ENCODE results near the gene PCDHGA2.
A peak's percentile ranks its signal among the peaks of the same experiment; 100 is the strongest.
"Not testable (repeated sequence)": the region's sequence is repeated elsewhere in the genome, so short reads cannot be mapped to it uniquely, and the experiment has no call there.

PCDHGA2 gene

GRCh38 chr5:141374627-141375026 lies 36.1 kb downstream of the PCDHGA2 start:
- H3K27ac ChIP-seq (ENCODE audit: extremely low read depth, low read depth, low read length), result no peak overlapping the region
- ChIA-PET CTCF (interaction anchor here (0.6 to 3.3 kb wide), 15 partner anchors 13 to 1614 kb away, joined by 3 to 14 read pairs (median 4); partner anchors contain the start of genes PCDHB11, PCDHB15, PCDHGA11 and PCDHGA8), POLR2A (no interaction called here)
- no peaks in the 10 kb centered on the region for H3K4me1 ChIP-seq (ENCODE audit: control insufficient read depth, insufficient read depth, low read length)
- H3K36me3 ChIP-seq (ENCODE audit: control insufficient read depth in 2 of 2, insufficient read depth in 1 of 2, low read length in 2 of 2), result no peaks in the 10 kb centered on the region
- no peak overlapping the region for H3K4me3 ChIP-seq (ENCODE audit: low read depth, low read length)
- TF ChIP-seq ZNF670 (tag by site-specific recombination; IDR thresholded peaks at IDR 0.05; ENCODE audit: low read depth) (no peak), PATZ1 (tag by site-specific recombination; IDR thresholded peaks at IDR 0.05) (no peak), ZSCAN16 (tag by site-specific recombination; IDR thresholded peaks at IDR 0.05) (no peak), REPIN1 (tag by site-specific recombination; IDR thresholded peaks at IDR 0.05; ENCODE audit: low read depth) (no peak), ZNF354C (tag by site-specific recombination; IDR thresholded peaks at IDR 0.05; ENCODE audit: borderline replicate concordance, low read depth) (no peak), BCL6B (tag by site-specific recombination; IDR thresholded peaks at IDR 0.05) (no peak)
- H3K9me3 ChIP-seq (ENCODE audit: control insufficient read depth, insufficient read depth, low read depth, low read length), result no peaks in the 10 kb centered on the region; the same call in 1 of the 2 replicates

DNA sequence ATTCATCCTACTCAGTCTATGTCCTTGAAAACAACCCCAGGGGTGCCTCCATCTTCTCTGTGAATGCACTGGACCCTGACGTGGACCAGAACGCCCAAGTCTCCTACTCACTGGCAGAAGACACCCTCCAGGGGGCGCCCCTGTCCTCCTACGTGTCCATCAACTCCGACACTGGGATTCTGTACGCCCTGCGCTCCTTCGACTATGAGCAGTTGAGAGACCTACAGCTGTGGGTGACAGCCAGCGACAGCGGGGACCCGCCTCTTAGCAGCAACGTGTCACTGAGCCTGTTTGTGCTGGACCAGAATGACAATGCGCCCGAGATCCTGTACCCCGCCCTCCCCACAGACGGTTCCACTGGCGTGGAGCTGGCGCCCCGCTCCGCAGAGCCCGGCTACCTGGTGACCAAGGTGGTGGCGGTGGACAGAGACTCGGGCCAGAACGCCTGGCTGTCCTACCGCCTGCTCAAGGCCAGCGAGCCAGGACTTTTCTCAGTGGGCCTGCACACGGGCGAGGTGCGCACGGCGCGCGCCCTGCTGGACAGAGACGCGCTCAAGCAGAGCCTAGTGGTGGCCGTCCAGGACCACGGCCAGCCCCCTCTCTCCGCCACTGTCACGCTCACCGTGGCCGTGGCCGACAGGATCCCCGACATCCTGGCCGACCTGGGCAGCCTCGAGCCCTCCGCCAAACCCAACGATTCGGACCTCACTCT lies 37.0 kb downstream of the PCDHGA2 start:
- POLR2A ChIA-PET; H3K4me3 ChIP-seq (ENCODE audit: low read depth, low read length): not testable (repeated sequence)

GRCh38 chr5:141382469-141383294 lies 44.1 kb downstream of the PCDHGA2 start, which contains the start of gene PCDHGA7:
Gene PCDHGA7 (plus strand): TSS chr5:141382742. CDS start chr5:141382900, 158 bp downstream.
- no peaks in the 10 kb centered on the region for H3K4me1 ChIP-seq (ENCODE audit: control insufficient read depth, insufficient read depth, low read length)
- no peak within 1 kb of the TSS for H3K27ac ChIP-seq (ENCODE audit: extremely low read depth, low read depth, low read length)
- no peaks in the 10 kb centered on the region for H3K9me3 ChIP-seq (ENCODE audit: control insufficient read depth, insufficient read depth, low read depth, low read length)
- no peak for TF ChIP-seq TCF7L2 (IDR thresholded peaks at IDR 0.05; ENCODE audit: borderline replicate concordance, low read depth, low read length)
- no peak for TF ChIP-seq TRIM28 (IDR thresholded peaks at IDR 0.05; ENCODE audit: borderline replicate concordance, low read length)
- no peak for TF ChIP-seq AEBP2 (tag by site-specific recombination; IDR thresholded peaks at IDR 0.05; ENCODE audit: borderline replicate concordance)
- no peak for TF ChIP-seq ZNF391 (tag by site-specific recombination; IDR thresholded peaks at IDR 0.05; ENCODE audit: borderline replicate concordance, low read depth)
- TF ChIP-seq BCL11B (tag by site-specific recombination; IDR thresholded peaks at IDR 0.05; ENCODE audit: low read depth), result no peak
- no peak for TF ChIP-seq ZNF19 (tag by site-specific recombination; IDR thresholded peaks at IDR 0.05; ENCODE audit: low read depth)
- no peak for TF ChIP-seq ZNF239 (tag by site-specific recombination; IDR thresholded peaks at IDR 0.05)
- no peak for TF ChIP-seq ZNF501 (tag by site-specific recombination; IDR thresholded peaks at IDR 0.05)
- POLR2A ChIA-PET, result no interaction called here
- H3K36me3 ChIP-seq (ENCODE audit: control insufficient read depth in 2 of 2, insufficient read depth in 1 of 2, low read length in 2 of 2), result no peaks in the 10 kb centered on the region
- CTCF ChIA-PET, result interaction anchor here (0.6 to 1.7 kb wide), 11 partner anchors 9 to 513 kb away, joined by 3 to 8 read pairs (median 4); partner anchors contain the start of genes PCDHGA3, PCDHGA8 and PCDHGB5
- peak within 1 kb of the TSS; percentile 40 for H3K4me3 ChIP-seq (ENCODE audit: low read depth, low read length)

More for the DNA sequence above, 37.0 kb downstream of the PCDHGA2 start:
- not testable (repeated sequence) for H3K4me1 ChIP-seq (ENCODE audit: control insufficient read depth, insufficient read depth, low read length); H3K27ac ChIP-seq (ENCODE audit: extremely low read depth, low read depth, low read length); H3K9me3 ChIP-seq (ENCODE audit: control insufficient read depth, insufficient read depth, low read depth, low read length); H3K36me3 ChIP-seq (ENCODE audit: control insufficient read depth in 2 of 2, insufficient read depth in 1 of 2, low read length in 2 of 2)
- CTCF ChIA-PET, result interaction anchor here (0.7 to 3.3 kb wide), 4 partner anchors 22 to 188 kb away, joined by 3 to 11 read pairs (median 8); partner anchors contain the start of gene PCDHGB5

Measured in HEK293 (cell line).